HG03571 (cell line): ENCODE measurements around the gene SMAD9.

Source experiments
- ATAC-seq: cut with Tn5 transposase; IDR thresholded peaks from one replicate; pipeline ENCODE4 v1.9.1; 2021; ENCODE audit not compliant: unreplicated experiment

Gene SMAD9

DNA sequence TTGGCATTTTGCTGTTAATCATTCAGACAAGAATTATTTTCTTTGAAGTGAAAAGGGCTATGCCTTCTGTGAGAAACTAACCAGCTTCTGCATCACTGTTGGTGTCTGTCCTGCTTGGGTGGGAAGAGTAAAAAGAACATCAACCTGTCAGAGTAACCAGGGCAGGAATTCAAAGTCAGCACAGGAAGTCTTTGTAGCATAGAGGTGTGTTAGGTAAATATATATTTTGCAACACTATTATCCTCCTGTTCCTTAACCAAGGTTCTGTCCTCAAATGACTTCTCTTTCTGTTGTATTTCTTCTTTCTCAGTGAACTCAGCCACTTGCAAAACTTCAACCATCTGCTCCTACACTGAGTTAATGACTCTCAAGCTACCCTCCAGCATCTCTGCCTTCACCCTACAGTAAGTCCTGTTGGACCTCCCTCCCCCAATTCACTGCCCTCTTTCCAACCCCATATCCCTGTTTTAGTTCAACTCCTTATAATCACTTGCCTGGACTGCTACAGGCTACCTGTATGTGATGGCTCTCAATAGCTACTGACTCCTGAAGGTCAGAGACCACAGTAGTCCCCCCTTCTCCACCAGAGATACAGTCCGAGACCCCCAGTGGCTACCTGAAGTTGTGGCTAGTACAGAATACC, 49.9 kb downstream of the SMAD9 start:
- no peak for ATAC-seq

DNA sequence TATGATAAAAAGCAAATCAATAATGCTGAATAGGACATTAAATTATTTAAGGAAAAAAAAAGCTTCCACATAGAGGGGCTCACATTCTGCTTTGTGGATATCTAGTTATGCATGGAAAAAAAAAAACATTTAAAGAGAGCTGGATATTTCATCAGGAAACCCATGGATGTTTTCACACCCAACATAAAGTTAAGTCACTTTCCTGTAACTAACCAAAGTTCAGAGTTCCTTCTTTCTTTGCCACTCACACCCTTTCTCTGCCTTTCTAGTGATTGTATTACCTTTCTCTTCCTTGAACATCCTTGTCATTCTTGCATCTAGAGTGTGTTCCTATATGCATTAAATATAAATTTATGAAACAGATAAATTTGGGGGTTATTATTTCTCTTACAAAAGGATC, 53.8 kb downstream of the SMAD9 start:
- ATAC-seq: no peak

DNA sequence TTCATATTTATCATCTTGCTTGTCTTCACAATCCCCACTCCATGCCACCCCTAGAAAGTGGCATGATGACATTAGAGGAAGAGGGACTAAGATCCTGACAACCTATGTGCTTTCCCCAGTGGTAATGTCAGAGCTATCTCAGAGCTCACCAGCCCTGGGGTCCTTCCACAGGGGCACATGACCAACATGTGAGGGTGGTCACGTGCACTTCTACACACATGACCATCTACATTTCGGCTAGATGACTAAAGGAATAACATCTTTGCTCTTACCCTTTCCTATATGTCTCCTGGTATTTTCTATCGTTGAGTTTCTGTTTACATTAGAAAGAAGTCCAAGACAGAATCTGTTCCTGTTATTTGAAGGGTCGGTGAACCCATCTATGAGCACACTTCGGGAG, 54.8 kb downstream of the SMAD9 start:
- no peak for ATAC-seq

DNA sequence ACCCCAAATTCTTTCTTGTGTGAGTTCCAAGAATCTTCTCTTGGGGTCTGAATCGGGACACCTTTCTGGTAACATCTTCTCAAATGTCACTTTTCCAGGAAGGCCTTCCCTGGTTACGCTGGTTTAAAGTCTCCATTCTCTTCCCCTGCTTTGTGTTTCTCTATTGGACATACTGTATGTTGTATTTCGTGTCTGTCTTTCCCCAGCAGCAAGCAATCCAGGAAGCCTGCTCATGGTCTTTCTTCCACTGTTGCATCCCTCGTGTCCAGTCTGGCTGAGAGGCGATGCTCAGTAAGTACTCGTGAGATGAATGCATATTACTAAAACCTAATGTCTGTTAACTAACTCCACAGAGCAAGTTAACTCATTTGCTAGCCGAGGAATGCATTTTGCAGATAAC, 57.3 kb downstream of the SMAD9 start:
- no peak for ATAC-seq

DNA sequence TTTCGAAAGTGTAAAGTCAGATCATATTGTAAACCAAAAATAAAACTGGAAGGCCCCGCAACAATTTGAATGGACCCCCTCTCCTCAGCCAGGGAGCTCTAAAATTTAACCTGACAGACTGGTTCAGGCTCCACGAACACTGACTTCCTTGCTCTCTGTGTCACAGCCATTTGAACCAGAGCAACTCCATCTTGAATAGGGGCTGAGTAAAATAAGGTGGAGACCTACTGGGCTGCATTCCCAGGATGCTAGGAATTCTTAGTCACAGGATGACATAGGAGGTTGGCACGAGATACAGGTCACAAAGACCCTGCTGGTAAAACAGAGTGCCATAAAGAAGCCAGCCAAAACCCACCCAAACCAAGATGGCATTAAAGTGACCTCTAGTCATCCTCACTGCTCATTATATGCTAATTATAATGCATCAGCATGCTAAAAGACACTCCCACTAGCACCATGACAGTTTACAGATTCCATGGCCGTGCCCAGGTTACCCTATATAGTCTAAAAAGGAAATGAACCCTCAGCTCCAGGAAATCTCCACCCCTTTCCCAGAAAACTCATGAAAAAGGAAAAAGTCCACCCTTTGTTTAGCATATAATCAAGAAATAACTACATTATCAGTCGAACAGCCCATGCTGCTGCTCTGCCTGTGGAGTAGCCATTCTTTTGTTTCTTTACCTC, 57.9 kb downstream of the SMAD9 start:
- no peak for ATAC-seq

DNA sequence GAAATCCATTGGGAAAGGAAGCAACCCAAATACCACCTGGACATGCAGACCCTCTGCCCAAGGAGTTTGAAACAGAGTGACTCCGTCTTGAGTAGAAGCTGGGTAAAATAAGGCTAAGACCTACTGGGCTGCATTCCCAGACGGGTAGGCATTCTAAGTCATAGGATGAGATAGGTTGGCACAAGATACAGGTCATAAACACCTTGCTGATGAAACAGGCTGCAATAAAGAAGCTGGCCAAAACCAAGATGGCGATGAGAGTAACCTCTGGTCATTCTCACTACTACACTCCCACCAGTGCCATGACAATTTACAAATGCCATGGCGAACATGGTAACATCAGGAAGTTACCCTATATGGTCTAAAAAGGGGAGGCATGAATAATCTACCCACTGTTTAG, 60.8 kb downstream of the SMAD9 start:
- no peak for ATAC-seq

DNA sequence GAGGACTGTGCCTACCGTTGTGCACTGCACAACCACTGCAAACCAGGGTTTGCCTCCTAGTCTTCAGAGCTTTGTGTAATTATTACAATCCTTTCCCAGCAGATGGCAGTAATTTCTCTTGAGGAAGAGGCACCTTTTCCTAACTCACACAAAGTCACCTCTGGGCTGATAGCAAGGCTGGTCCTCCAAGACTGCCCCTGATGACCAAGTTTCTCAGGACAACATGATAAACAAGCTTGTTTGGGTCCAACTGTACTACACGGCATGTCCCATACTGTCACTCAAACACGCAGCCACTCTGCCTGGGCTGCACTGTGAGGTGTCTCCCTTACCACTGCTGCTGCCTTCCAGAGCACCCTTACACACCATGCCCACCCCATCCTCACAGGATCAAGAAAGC, 61.7 kb downstream of the SMAD9 start:
- no peak for ATAC-seq

DNA sequence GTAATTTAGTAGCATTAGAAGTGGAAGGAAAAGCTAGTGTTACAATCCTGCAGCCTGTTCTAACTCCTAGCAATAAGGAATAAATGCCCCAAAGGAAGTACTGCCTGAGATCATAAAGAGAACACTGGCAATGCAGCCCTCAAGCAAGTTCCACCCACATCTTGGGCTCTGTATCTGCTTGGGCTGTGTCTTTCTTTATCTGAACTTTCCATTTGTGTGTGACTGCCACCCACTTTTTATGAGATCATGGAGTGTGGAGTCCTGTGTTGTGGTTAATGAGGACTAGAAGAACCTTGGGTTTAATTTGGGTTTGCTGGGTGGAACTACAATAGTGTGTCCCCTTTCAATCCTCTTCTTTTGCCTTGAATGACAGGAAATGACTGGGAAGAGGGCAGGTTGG, 62.8 kb downstream of the SMAD9 start:
- no peak for ATAC-seq

DNA sequence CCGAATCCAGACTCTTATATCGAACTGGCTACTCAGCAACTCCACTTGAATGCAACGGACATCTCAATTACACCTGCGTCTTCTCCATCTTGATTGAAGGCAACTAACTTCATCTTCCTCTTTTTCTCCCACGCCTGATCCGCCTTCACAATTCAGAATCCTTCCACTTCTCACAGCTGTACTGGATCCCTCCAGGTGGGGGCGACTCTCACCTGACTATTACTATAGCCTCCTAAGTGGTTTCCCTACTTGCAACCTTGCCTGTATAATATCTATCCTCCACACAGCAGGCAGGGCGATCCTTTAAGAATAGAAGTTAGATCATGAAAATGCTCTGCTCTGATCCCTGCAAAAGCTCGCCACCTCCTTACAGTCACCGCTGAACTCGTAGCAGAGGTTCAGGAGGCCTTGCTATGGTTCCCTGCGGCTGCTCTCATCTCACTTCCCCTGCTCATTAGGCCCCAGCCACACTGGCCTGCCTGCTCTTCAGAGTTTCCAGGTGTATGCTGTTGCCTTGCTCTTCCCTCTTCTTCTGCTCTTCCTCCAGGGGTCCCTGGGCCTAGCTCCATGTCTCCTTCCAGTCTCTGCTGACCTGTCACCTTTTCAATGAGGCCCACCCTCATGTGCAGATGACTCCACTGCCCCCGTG, 69.1 kb downstream of the SMAD9 start:
- ATAC-seq: no peak

DNA sequence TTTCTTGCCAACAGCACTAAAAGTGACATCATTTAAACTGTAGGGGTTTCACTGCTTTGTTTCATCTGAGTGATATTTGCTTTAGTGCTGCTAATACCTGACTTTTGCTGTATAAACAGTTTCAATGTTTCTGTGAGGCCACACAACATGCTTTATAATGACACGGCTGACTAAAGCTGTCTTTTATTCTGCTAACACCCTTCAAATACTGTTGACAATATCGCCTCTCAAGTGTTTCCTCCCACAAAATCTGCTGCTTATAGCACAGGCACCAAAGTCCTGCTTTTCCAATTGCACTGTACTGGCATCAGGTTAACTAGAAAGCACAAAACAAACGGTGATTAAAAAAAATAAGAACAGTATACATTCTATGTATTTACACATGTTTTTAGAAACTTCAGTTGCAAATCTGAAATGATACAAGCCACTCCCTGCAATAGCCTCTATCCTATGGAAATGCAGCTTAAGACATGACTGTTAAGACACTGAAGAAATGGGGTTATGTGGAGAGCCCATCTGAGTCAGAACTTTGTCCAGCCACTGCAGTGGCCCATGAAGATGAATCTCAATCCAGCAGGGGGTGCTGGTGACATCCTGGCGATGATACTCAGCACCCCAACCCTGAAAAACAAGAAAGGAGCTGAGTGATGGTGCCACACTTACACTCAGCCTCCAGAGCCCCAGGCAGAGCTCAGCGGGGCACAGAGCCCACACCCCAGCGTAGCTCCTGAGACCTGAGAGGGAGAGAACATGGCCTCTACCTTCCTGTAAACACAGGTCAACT, 71.6 kb downstream of the SMAD9 start:
- no peak for ATAC-seq

DNA sequence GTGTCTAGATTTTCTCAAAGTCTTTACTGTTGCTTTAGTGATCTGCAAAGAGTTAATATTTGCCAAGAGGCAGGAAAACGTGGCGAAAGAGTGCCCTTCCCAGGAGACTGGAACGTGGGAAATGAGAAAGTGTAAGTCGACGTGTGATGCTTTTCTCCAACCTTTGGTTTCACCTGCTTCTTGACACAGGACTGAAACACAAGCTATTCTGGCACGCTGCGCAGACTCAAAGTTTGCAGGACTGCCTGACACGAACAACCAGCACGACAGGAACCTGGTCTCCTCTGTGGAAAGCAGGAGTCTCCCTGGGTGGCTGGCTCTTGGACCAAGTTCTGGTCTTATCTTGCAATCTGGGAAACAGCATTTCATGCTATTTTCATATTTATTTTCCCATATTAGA, 72.4 kb downstream of the SMAD9 start:
- ATAC-seq: no peak

DNA sequence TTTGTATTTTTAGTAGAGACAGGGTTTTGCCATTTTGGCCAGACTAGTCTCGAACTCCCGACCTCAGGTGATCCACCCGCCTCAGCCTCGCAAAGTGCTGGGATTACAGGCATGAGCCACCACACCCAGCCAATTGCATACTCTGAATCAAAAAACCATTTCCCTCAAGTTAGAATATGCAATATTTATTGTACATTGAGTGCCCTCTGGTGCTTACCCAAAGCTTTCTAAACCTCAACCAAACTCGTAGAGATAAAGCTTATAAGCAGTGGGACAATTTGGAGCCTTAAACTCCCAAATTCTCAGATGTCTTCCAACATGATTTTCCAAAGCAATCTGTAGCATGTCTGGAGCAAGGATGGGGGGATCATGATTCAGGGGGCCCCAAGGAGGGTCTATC, 78.6 kb downstream of the SMAD9 start:
- no peak for ATAC-seq

DNA sequence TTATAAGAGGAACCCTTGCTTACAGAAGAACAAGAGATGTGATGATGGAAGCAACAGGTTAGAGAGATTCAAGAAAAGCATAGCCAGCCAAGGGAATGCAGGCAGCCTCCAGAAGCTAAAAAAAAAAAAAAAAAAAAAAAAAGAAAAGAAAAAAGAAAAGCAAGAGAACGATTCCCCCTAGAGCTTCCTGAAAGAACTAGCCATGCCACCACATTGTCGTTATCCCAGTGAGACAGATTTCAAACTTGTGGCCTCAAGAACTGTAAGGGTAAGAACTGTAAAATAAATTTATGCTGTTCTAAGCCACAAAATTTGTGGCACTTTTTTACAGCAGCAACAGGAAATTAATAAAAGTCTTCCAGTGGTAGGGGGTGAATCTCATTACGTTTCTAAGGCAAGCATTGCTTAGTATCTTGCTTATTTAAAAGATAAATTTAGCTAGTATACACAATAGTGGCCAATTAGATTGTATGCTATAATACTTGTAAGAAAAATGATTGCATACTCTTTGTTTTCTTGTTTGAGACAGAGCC, 79.3 kb downstream of the SMAD9 start:
- ATAC-seq: no peak

DNA sequence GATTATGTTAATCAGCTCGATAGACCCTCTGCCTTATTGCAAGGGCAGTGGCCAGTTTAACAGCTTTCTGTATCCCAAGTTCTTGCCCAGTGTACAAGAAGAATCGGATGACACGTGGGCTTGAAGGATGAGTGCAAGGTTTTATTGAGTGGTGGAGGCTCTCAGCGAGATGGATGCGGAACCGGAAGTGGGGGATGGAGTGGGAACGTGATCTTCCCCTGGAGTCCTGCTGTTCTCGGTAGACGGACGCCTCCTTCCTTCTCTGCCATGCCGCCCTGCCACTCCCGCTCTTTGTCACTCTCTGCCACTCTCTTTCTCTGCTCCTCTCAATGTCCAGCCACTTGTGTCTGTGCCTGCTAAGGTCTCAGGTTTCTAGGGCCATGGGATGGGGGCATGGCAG, 80.1 kb downstream of the SMAD9 start:
- ATAC-seq: no peak

DNA sequence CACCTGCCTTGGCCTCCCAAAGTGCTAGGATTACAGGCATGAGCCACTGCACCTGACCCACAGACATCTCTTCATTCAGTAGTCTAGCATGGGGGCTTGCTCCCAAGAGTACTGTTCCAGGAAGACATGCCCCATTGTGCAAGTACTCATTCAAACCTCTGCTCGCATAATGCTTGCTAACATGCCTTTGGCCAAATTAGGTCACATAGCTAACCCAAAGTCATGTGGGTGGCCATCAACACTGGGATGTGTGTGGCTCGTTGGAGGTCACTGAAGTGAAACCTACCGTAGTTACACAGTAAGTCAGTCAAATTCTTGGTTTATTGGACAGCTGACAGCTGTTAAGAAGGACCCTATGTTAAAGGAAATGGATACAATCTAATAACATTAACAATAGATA, 80.8 kb downstream of the SMAD9 start:
- ATAC-seq: no peak

DNA sequence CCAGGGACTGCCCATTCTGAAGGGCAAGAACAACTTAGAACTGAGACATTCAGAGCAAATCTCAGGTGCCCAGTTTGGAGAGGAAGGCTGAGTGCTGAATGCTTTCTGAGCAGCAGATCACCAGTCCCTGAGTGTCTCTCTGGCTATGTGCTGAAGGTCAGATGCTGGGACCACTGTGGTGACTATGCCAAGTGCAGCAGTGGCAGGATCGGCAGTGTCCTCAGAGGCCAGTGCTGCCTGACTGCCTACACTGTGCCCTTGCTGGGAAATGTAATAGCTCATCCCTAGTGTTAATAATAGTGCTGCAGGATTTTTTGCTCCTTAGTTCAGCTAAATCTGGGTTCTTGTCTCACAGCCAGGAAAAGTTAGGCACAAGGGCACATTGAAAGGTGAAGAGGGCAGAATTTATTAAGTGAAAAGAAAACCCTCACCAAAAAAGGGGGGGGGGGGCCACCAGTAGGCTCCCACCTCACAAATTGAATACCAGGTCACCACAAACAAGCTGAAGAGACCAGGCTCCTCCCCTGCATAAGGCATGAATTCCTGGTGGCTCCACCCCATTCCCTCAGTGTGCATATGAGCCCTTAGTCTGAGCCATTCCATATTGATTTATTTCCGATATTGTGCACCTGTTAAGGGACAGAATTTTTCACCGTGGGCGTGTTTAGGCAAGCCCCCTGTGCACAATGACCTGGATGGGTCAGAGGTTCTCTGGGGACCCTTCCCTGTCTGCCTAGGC, 82.5 kb downstream of the SMAD9 start:
- ATAC-seq: no peak

DNA sequence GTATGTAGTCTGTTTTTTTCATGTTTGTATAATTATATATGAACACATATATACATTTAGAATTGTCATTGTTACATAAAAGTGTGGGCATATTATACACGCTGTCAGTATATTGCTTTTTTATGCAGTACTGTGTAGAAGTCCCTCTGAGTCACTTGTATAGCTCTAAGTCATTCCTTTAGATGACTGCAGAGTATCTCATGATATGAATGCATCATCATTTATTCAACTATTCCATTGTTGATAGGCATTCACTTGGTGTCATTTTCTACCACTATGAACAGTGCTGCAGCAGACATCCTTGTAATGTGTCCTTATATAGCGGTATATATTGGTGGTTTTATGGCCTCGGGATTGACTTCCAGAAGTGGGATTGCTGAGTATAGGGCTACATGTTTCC, 85.7 kb downstream of the SMAD9 start:
- ATAC-seq: no peak

DNA sequence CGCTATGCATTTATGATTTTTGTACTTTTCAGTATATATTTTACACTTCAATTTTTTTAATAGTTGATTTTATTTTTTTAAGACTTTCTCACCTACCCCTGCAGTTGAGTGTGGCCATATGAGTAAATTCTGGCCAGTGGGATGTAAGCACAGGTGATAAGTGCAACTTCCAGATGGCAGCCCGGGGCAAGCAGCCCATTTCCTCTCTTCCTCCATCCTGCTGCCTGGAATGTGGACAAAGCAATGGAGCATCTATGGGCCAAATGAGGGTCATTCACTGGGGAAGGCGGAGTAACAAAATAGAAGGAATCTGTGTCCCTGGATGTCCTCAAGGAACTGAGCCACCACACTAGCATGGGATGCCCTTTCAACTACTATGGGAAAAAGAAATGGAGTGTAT, 88.7 kb downstream of the SMAD9 start:
- no peak for ATAC-seq

DNA sequence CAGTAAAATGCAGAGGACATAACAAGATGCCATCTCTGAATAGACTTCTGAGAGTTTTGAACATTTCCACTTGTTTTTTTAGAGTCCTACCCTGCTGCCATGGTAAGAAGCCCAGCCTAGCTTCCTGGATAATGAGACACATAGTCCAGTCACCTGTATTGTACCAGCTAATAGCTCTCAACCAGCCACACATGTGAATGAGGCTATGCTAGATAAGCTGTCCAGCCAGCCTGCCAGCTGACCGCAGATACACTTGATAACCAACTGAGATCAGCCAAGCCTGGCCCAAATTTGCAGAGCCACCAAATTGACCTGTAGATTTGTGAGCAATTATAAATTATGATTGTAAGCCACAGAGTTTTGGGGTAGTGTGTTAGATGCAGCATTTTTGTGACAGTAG, 90.3 kb downstream of the SMAD9 start:
- no peak for ATAC-seq

DNA sequence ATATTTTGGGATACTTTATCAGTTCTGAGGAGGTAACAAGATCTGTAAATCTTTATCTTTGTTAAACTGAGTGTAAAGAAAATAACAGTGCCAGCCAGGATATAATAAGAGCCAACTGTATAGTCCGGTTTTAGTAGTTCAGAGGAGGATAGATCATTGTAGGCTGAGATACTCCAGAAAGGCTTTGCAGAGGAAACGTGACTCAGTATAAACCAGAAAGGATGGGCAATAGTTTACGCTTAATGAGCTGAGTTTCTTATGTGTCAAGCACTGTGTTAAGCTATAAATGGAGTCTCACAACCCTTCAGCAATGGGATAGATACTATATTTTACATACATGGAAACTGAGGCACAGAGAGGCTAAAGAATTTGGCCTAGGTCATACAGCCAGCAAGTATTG, 97.3 kb downstream of the SMAD9 start:
- no peak for ATAC-seq

DNA sequence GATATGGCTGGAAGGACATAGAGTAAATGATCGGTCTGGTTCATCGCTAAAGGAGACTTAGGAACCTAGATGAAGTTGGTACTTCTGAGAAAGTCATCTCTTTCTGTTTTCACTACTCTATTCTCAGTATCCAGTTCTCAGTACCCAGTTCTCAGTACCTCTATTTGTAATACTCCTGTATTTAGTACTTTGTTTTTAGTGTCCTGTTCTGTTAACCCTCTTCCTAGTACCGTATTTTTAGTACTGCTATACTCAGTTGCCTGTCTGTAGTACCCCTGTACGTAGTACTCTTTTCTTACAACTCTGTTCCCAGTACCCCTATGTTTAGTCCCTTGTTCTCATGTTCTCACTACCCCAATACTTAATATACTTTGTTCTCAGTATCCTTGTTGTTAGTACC, 99.8 kb downstream of the SMAD9 start:
- peak; percentile 46 for ATAC-seq
